Endothelial cell of umbilical vein (primary cell): Measurements from ENCODE around the gene CUL3. TPM values are rescaled to one million over a fixed set of nuclear protein-coding genes. Genes with fewer than 3 reads are reported as not detected.
"Not testable (repeated sequence)": the region's sequence is repeated elsewhere in the genome, so short reads cannot be mapped to it uniquely, and the experiment has no call there.

Experiments
- BruUV-seq: library from RNA; stranded (reverse); fragments of 400-500 nt; replicated peaks from 2 replicates; lab custom pipeline; 2021; lab: Mats Ljungman, UMichigan
- CTCF ChIA-PET: fragments of 300-600, 350-600 bp; sonication (Branson Sonifier 250); formaldehyde crosslinking; loops from one replicate; lab custom pipeline; 2021; ENCODE audit warnings: antibody characterized with exemption, inconsistent platforms; lab: Charles Lee
- POLR2A ChIA-PET: fragments of 300-600, 350-600 bp; sonication (Branson Sonifier 250); formaldehyde crosslinking; loops from one replicate; lab custom pipeline; 2021; ENCODE audit warnings: antibody characterized with exemption, inconsistent platforms; lab: Charles Lee
- DNase-seq: peaks from one replicate; pipeline ENCODE4 v3.0.0-alpha.2; 2011; ENCODE audit warnings: low read depth, low spot score
- FAIRE-seq: peaks from 2 replicates; lab custom pipeline; 2011; peaks lifted over from hg19 to GRCh38; lab: Jason Lieb, UNC
- H2AFZ ChIP-seq: 2 replicates; pipeline ENCODE4 v1.6.0; 2012; ENCODE audit warnings: low read depth, low read length, control low read depth, inconsistent platforms
- H3K27ac ChIP-seq: 2 replicates; pipeline ENCODE4 v1.5.1; 2011; ENCODE audit warnings: low read depth, mild to moderate bottlenecking, control low read depth, low read length, moderate library complexity; ENCODE audit not compliant: insufficient read depth
- H3K27me3 ChIP-seq, 2 experiments: 2 replicates each; pipeline versions ENCODE4 v1.6.0 to v1.6.1; 2011; ENCODE audit warnings: low read length in 2 of 2, mixed read lengths in 1 of 2; ENCODE audit not compliant: control insufficient read depth in 2 of 2, insufficient read depth in 2 of 2
- H3K36me3 ChIP-seq, 2 experiments: 2 replicates in 1 of 2; 3 replicates in 1 of 2; pipeline ENCODE4 v1.5.1; 2011; ENCODE audit warnings: low read length in 2 of 2, mild to moderate bottlenecking in 1 of 2, moderate library complexity in 1 of 2; ENCODE audit not compliant: control insufficient read depth in 2 of 2, insufficient read depth in 2 of 2; ENCODE audit errors: extremely low read depth in 1 of 2
- H3K4me1 ChIP-seq: 3 replicates; pipeline ENCODE4 v1.5.1; 2011; ENCODE audit warnings: mild to moderate bottlenecking, low read length; ENCODE audit not compliant: control insufficient read depth, insufficient read depth; ENCODE audit errors: extremely low read depth
- H3K4me2 ChIP-seq: 2 replicates; pipeline ENCODE4 v1.6.1; 2011; ENCODE audit warnings: low read length, control low read depth, mixed read lengths; ENCODE audit not compliant: insufficient read depth
- H3K4me3 ChIP-seq, 3 experiments: fragments of 200-600 bp in 1 of 3; sonication (generic), shearing (Covaris generic) in 1 of 3; replicated peaks in 1 of 3; 2 replicates each; pipeline ENCODE4 v1.5.1; 2011 to 2016; ENCODE audit warnings: control low read depth in 3 of 3, low read length in 3 of 3, mild to moderate bottlenecking in 2 of 3, inconsistent platforms in 1 of 3, low read depth in 1 of 3, moderate library complexity in 1 of 3; ENCODE audit not compliant: insufficient read depth in 1 of 3
- H3K79me2 ChIP-seq: 2 replicates; pipeline ENCODE4 v1.6.0; 2012; ENCODE audit warnings: low read length, inconsistent platforms; ENCODE audit not compliant: control insufficient read depth, insufficient read depth
- H3K9ac ChIP-seq: replicated peaks from 2 replicates; pipeline ENCODE3; 2011; ENCODE audit warnings: low read length, control low read depth; ENCODE audit not compliant: insufficient read depth; ENCODE audit errors: extremely low read depth
- H3K9me1 ChIP-seq: replicated peaks from 3 replicates; pipeline ENCODE4 v1.6.0; 2011; ENCODE audit warnings: mild to moderate bottlenecking, low read length; ENCODE audit not compliant: control insufficient read depth, insufficient read depth; ENCODE audit errors: extremely low read depth
- H3K9me3 ChIP-seq: replicated peaks from 2 replicates; pipeline ENCODE4 v1.5.1; 2012; ENCODE audit warnings: low read length, inconsistent platforms; ENCODE audit not compliant: control insufficient read depth, insufficient read depth
- H4K20me1 ChIP-seq: replicated peaks from 2 replicates; pipeline ENCODE3; 2011; ENCODE audit warnings: mild to moderate bottlenecking, low read length; ENCODE audit not compliant: control insufficient read depth, insufficient read depth; ENCODE audit errors: extremely low read depth
- CTCF ChIP-seq, 2 donors: IDR thresholded peaks; 1 replicate in 1 of 2; 2 replicates in 1 of 2; pipeline ENCODE4 v1.5.1; 2011; ENCODE audit warnings: low read length in 2 of 2, mild to moderate bottlenecking in 2 of 2, moderate library complexity in 2 of 2, control low read depth in 1 of 2, inconsistent platforms in 1 of 2, low read depth in 1 of 2; ENCODE audit not compliant: insufficient read depth in 1 of 2; ENCODE audit errors: extremely low read depth in 1 of 2
- EZH2 ChIP-seq: IDR thresholded peaks from 2 replicates; pipeline ENCODE4 v1.6.1; 2012; ENCODE audit warnings: borderline replicate concordance, low read depth, mild to moderate bottlenecking, moderate library complexity, low read length, inconsistent platforms; ENCODE audit not compliant: severe bottlenecking
- FOS ChIP-seq: IDR thresholded peaks from 2 replicates; pipeline ENCODE4 v1.6.1; 2011; ENCODE audit warnings: mild to moderate bottlenecking, low read length, moderate library complexity, borderline replicate concordance; ENCODE audit not compliant: insufficient read depth
- GATA2 ChIP-seq: IDR thresholded peaks from 2 replicates; pipeline ENCODE4 v1.7.0; 2011; ENCODE audit warnings: low read depth, mild to moderate bottlenecking, moderate library complexity, mixed read lengths, low read length; ENCODE audit not compliant: insufficient read length, insufficient read depth
- JUN ChIP-seq: IDR thresholded peaks from 2 replicates; pipeline ENCODE4 v1.6.1; 2011; ENCODE audit warnings: borderline replicate concordance, low read depth; ENCODE audit not compliant: insufficient read length, insufficient read depth
- MAX ChIP-seq: IDR thresholded peaks from 2 replicates; pipeline ENCODE4 v1.6.1; 2011; ENCODE audit not compliant: insufficient read depth, insufficient read length
- MYC ChIP-seq: IDR thresholded peaks from one replicate; pipeline ENCODE4 v1.6.1; 2011; ENCODE audit warnings: mild to moderate bottlenecking, low read depth, low read length
- POLR2A ChIP-seq: IDR thresholded peaks from 2 replicates; pipeline ENCODE4 v1.6.1; 2012; ENCODE audit warnings: low read depth, mild to moderate bottlenecking, control low read depth, low read length
- POLR2AphosphoS5 ChIP-seq: IDR thresholded peaks from 2 replicates; pipeline ENCODE4 v1.6.1; 2012; ENCODE audit warnings: low read depth, mild to moderate bottlenecking, control low read depth, low read length, moderate library complexity; ENCODE audit not compliant: insufficient read depth
- dilution Hi-C: fragments of 300-500 bp; cut with MboI; formaldehyde crosslinking; loops from one replicate; pipeline ENCODE4 v1.15.0; 2019; ENCODE audit warnings: low sequenced_read_pairs; ENCODE audit not compliant: extremely low pct_ligation_motif_present
- intact Hi-C: fragments of 100-400 bp; cut with micrococcal nuclease; formaldehyde crosslinking; loops from one replicate; pipeline ENCODE4 v1.10.0; 2022
- polyA plus RNA-seq, 4 experiments: library from polyadenylated mRNA; depleted of rRNA in 3 of 4; stranded (reverse) in 3 of 4; unstranded in 1 of 4; fragments of >200 nt; gene quantifications; 2 replicates each; pipeline versions ENCODE4 v1.2.1 to v1.2.3, GENCODE V29; 2011 to 2012; ENCODE audit warnings: missing spikeins in 1 of 4
- total RNA-seq: library from RNA; stranded (reverse); gene quantifications from 2 replicates; pipeline ENCODE4 v1.2.3, GENCODE V29; 2021

Gene CUL3
- total and polyA plus RNA-seq, 2 donors (not counting 3 experiments of a cell fraction or from before 2014, with no cell fraction given) = 22.7 to 82.3 TPM

GRCh38 chr2:224608104-224608503 is 22.9 kb upstream of the CUL3 start:
- Histone ChIP-seq H3K79me2 (no peaks in the 10 kb centered on the region), H3K4me2 (no peak overlapping the region), H3K4me3 (no peak overlapping the region), H3K36me3 (no peaks in the 10 kb centered on the region), H3K9me1 (no peaks in the 10 kb centered on the region), H2AFZ (no peak overlapping the region), H3K27ac (no peak overlapping the region), H3K9ac (no peak overlapping the region), H3K27me3 (no peaks in the 10 kb centered on the region), H4K20me1 (no peaks in the 10 kb centered on the region), H3K4me1 (no peaks in the 10 kb centered on the region), H3K9me3 (no peaks in the 10 kb centered on the region)
- dilution Hi-C loops = no loop called here
- BruUV-seq = no TSS peak
- TF ChIP-seq EZH2 (no peak), POLR2A (no peak), JUN (no peak), MYC (no peak), CTCF (IDR thresholded peaks at IDR 0.05; ENCODE audit: extremely low read depth in 1 of 2, insufficient read depth in 1 of 2, low read depth in 1 of 2, low read length in 2 of 2) (no peak), GATA2 (no peak), POLR2AphosphoS5 (no peak), FOS (no peak), MAX (no peak)
- intact Hi-C loops = no loop called here
- CTCF ChIA-PET = interaction anchor here (1.2 kb wide), 1 partner anchor 43 kb away, joined by 3 read pairs; no protein-coding TSS in a partner anchor
- DNase-seq (no peak), FAIRE-seq (no peak)
- POLR2A ChIA-PET = no interaction called here

- H3K9me3 ChIP-seq, H3K4me3 ChIP-seq, POLR2A ChIA-PET, H3K9ac ChIP-seq, intact Hi-C loops, H3K9me1 ChIP-seq, H3K36me3 ChIP-seq, BruUV-seq, DNase-seq, H4K20me1 ChIP-seq, H3K79me2 ChIP-seq, H3K27me3 ChIP-seq, H3K4me1 ChIP-seq, FAIRE-seq, H3K27ac ChIP-seq, H3K4me2 ChIP-seq, dilution Hi-C loops, H2AFZ ChIP-seq: not testable (repeated sequence)
- CTCF ChIA-PET = interaction anchor here (0.6 kb wide), 1 partner anchor 68 kb away, joined by 4 read pairs; no protein-coding TSS in a partner anchor
Measured at GRCh38 chr2:224603746-224604500, 18.8 kb upstream of the CUL3 start.
